PC-3 (cell line): ENCODE results near the gene RNF20. TPM values are rescaled to one million over a fixed set of nuclear protein-coding genes. Genes with fewer than 3 reads are reported as not detected.

Source experiments
- ATAC-seq: fragments of 200-7000 bp; cut with Tn5 transposase; 2 replicates; pipeline ENCODE4 v1.9.1; 2020; ENCODE audit warnings: mild to moderate bottlenecking, moderate library complexity
- BruUV-seq: library from RNA; stranded (reverse); fragments of 400-500 nt; replicated peaks from 2 replicates; lab custom pipeline; 2021; lab: Mats Ljungman, UMichigan
- CTCF ChIA-PET: fragments of 300-600 bp; sonication (Branson Sonifier 250); formaldehyde crosslinking; loops from one replicate; lab custom pipeline; 2022; ENCODE audit warnings: antibody characterized with exemption; lab: Charles Lee
- POLR2A ChIA-PET: fragments of 300-600 bp; sonication (Branson Sonifier 250); formaldehyde crosslinking; loops from one replicate; lab custom pipeline; 2022; ENCODE audit warnings: antibody characterized with exemption; ENCODE audit not compliant: unreplicated experiment; lab: Charles Lee
- DNase-seq: peaks from one replicate; pipeline ENCODE4 v3.0.0-alpha.2; 2015
- H2AFZ ChIP-seq: fragments of 300-600 bp; sonication (generic); 2 replicates; pipeline ENCODE4 v1.6.0; 2016; ENCODE audit warnings: antibody characterized with exemption, low read length
- H3F3A ChIP-seq: fragments of 300-600 bp; sonication (generic); one replicate; pipeline ENCODE4 v1.6.0; 2017; ENCODE audit warnings: antibody characterized with exemption, low read length, control low read depth, mild to moderate bottlenecking; ENCODE audit not compliant: unreplicated experiment
- H3K27ac ChIP-seq: fragments of 300-600 bp; sonication (generic); 2 replicates; pipeline ENCODE4 v1.5.1; 2016; ENCODE audit warnings: mild to moderate bottlenecking, low read length
- H3K27me3 ChIP-seq: fragments of 300-600 bp; sonication (generic); 2 replicates; pipeline ENCODE4 v1.6.1; 2016; ENCODE audit warnings: low read length, mixed read lengths
- H3K36me3 ChIP-seq: fragments of 300-600 bp; sonication (generic); 2 replicates; pipeline ENCODE4 v1.6.1; 2016; ENCODE audit warnings: low read depth, mixed run types, low read length, mixed read lengths
- H3K4me1 ChIP-seq: fragments of 300-600 bp; sonication (generic); 2 replicates; pipeline ENCODE4 v1.5.1; 2016; ENCODE audit warnings: low read length; ENCODE audit not compliant: insufficient read depth
- H3K4me2 ChIP-seq: fragments of 300-600 bp; sonication (generic); 2 replicates; pipeline ENCODE4 v1.6.0; 2016; ENCODE audit warnings: low read length
- H3K4me3 ChIP-seq: fragments of 300-600 bp; sonication (generic); 2 replicates; pipeline ENCODE4 v1.5.1; 2016; ENCODE audit warnings: mild to moderate bottlenecking, low read length, mixed read lengths
- H3K79me2 ChIP-seq: fragments of 300-600 bp; sonication (generic); 2 replicates; pipeline ENCODE4 v1.6.1; 2017; ENCODE audit warnings: low read length, mixed read lengths
- H3K9ac ChIP-seq: fragments of 300-600 bp; sonication (generic); 2 replicates; pipeline ENCODE4 v1.6.0; 2016; ENCODE audit warnings: mild to moderate bottlenecking, low read length
- H3K9me2 ChIP-seq: fragments of 300-600 bp; sonication (generic); replicated peaks from 2 replicates; pipeline ENCODE4 v1.6.1; 2016; ENCODE audit warnings: mixed run types, low read length, mixed read lengths
- H3K9me3 ChIP-seq: fragments of 300-600 bp; sonication (generic); 2 replicates; pipeline ENCODE4 v1.6.1; 2016; ENCODE audit warnings: low read length, mixed read lengths
- H4K20me1 ChIP-seq: fragments of 300-600 bp; sonication (generic); 2 replicates; pipeline ENCODE4 v1.6.1; 2016; ENCODE audit warnings: low read length, mixed read lengths
- EZH2 ChIP-seq: fragments of 300-600 bp; sonication (generic); IDR thresholded peaks from one replicate; pipeline ENCODE4 v1.6.1; 2017; ENCODE audit warnings: antibody characterized with exemption, mild to moderate bottlenecking, low read length; ENCODE audit not compliant: unreplicated experiment
- EZH2phosphoT487 ChIP-seq: fragments of 300-600 bp; sonication (generic); IDR thresholded peaks from 2 replicates; pipeline ENCODE4 v1.6.1; 2018; ENCODE audit warnings: mild to moderate bottlenecking, antibody characterized with exemption, low read length, borderline replicate concordance
- intact Hi-C: fragments of 100-400 bp; cut with micrococcal nuclease; formaldehyde crosslinking; loops from 2 replicates; pipeline ENCODE4 v1.9.0; 2023
- total RNA-seq: library from RNA; depleted of rRNA; stranded (reverse); fragments of >200 nt; gene quantifications from 2 replicates; pipeline ENCODE4 v1.2.3, GENCODE V29; 2014; rRNA removed
- TF ChIP-seq, protein P1 (sequence below): fragments of 300-600 bp; sonication (generic); conservative IDR thresholded peaks from 2 replicates; pipeline ENCODE4 v1.5.1; 2017; ENCODE audit warnings: antibody characterized with exemption, low read depth, mild to moderate bottlenecking, low read length

The RNF20 gene
- total RNA-seq, 1 experiment from 2014 or later = 14.7 TPM

DNA sequence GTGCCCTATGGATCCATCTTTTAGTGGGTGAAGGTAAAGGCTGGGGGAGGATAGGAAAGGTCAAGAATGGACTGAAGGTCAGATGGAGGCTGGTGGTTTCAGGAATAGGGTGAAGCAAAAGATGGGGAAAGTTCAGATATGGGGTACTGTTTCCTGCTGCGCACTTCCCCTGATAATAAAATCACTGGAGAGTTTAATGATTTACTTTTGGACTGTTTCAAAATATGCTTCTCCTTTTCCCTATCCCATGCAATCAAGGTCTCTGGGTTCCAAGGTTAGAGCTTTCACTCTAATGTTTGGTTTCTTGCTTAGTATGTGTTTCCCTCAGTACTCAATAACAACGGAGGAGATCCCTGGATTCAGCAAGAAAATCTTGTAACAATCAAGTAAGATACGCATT, 71.9 kb downstream of the RNF20 start:
- Histone ChIP-seq H3K4me3 (no peak overlapping the region), H4K20me1 (no peaks in the 10 kb centered on the region), H3K9ac (no peak overlapping the region), H3K27ac (no peak overlapping the region), H2AFZ (no peak overlapping the region), H3K27me3 (peaks cover 20% of the 10 kb centered on the region; the same call in 1 of the 2 replicates), H3K4me2 (no peak overlapping the region), H3K36me3 (no peaks in the 10 kb centered on the region), H3K4me1 (no peaks in the 10 kb centered on the region), H3K79me2 (no peaks in the 10 kb centered on the region), H3K9me3 (no peaks in the 10 kb centered on the region), H3K9me2 (no peaks in the 10 kb centered on the region), H3F3A (no peaks in the 10 kb centered on the region)
- ChIA-PET POLR2A (no interaction called here), CTCF (no interaction called here)
- TF ChIP-seq EZH2 (no peak), EZH2phosphoT487 (no peak)
- TF ChIP-seq, protein P1, sequence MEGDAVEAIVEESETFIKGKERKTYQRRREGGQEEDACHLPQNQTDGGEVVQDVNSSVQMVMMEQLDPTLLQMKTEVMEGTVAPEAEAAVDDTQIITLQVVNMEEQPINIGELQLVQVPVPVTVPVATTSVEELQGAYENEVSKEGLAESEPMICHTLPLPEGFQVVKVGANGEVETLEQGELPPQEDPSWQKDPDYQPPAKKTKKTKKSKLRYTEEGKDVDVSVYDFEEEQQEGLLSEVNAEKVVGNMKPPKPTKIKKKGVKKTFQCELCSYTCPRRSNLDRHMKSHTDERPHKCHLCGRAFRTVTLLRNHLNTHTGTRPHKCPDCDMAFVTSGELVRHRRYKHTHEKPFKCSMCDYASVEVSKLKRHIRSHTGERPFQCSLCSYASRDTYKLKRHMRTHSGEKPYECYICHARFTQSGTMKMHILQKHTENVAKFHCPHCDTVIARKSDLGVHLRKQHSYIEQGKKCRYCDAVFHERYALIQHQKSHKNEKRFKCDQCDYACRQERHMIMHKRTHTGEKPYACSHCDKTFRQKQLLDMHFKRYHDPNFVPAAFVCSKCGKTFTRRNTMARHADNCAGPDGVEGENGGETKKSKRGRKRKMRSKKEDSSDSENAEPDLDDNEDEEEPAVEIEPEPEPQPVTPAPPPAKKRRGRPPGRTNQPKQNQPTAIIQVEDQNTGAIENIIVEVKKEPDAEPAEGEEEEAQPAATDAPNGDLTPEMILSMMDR = no peak
- intact Hi-C loops = no loop called here
- ATAC-seq = no peak
- DNase-seq = no peak
- no TSS peak for BruUV-seq

Other genes with a start within 250 kb of the RNF20 start
- gene BAAT, start 148.8 kb upstream of the RNF20 start, total RNA-seq = 0.07 TPM in 1 of 2 replicates, not detected in the other
- gene MRPL50, start 135.2 kb upstream of the RNF20 start, total RNA-seq = 8.2 and 10.2 TPM in 2 replicates
- 4.5 and 4.8 TPM in 2 replicates for gene ZNF189, start 135.0 kb upstream of the RNF20 start, total RNA-seq
- gene ALDOB, start 98.1 kb upstream of the RNF20 start, total RNA-seq = not detected in 2 replicates
- gene PPP3R2, start 61.1 kb downstream of the RNF20 start, total RNA-seq = not detected in 2 replicates
- not detected in 2 replicates for gene GRIN3A, start 204.8 kb downstream of the RNF20 start, total RNA-seq